Putamen (tissue), 1 donor: ENCODE measurements around the gene IFNL1.
"Not testable (repeated sequence)": the region's sequence is repeated elsewhere in the genome, so short reads cannot be mapped to it uniquely, and the experiment has no call there.

Experiments used
- DNase-seq: peaks from one replicate; pipeline ENCODE4 v3.0.0-alpha.2; 2016; ENCODE audit warnings: low spot score

IFNL1 gene

GRCh38 chr19:39296055-39296645, at the start of gene IFNL1:
IFNL1 (plus strand) TSS chr19:39296407; CDS start chr19:39296422, 15 bp downstream.
- no peak for DNase-seq

DNA sequence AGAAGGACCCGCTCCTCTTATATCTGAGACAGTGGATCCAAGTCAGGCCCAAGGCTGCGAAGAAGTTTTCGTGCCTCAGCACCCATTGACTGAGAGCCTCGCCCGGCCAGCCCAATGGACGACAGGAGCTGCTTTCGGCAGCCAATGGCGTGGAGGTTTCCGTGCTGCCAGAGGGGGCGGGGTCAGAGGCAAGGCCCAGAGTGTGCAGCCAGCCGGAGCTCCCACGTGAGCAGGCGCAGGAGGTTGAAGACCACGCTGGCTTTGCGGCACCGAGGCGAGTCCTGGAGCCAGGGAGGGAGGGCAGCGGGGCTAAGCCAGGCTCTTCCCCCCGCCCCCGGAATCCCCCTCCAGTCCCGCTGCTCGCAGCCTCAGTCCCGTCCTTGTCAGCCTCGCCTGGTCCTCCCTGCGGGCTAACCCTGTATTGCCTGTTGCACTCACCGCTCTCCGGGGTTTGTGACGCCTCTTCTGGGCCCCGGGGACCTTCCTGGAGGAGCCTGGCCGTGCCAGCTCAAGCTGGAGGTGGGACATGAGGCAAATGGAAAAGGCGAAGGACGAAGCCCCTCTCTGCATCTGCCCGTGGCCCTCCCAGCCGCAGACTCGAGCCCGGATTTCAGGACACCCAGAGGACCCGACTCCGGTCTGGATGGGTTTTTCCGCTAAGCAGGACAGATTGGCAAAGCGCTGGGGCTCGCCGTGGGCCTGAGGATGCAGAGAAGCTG, 49.1 kb upstream of the IFNL1 start:
- no peak for DNase-seq

DNA sequence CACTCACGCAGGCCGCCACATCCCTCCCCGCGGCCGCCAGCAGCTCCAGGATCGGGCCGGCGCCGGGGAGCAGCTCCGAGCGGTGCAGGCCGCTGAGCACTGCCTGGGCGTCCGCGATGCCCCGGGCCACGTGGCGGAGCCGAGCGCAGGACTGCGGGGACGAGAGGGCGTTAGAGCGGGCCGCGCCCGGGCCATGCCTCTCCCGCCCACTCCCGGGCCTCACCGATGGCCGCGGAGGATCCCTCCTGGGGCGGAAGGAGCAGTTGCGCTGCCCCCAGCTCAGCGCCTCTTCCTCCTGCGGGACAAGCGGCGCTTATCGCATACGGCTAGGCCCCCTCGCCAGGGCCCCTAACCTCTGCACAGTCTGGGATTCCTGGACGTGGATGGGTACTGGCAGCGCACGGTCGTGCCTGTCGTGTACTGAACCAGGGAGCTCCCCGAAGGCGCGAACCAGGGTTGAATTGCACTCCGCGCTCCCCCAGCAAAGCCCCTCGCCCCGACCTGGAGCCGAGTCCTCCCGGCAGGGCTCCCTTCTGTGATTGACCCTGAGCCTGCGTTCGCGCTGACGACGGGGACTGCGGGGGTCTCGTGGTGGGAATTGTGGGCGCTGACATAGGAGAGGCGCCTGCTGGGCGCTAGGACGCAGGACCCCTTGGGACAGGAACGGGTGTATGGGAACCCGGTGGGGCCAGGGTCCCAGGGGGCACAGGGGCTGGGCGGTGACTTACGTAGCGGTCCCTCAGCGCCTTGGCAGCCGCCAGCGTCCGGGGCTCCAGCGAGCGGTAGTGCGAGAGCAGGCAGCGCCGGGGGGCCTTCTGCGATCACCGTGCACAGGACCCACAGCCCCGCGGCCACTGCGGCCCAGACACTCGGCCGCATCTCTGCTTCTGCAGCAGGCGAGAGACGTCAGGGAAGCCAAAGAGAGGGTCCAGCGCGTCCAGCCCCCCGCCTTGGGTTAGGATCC, 48.2 kb upstream of the IFNL1 start:
- DNase-seq = no peak

DNA sequence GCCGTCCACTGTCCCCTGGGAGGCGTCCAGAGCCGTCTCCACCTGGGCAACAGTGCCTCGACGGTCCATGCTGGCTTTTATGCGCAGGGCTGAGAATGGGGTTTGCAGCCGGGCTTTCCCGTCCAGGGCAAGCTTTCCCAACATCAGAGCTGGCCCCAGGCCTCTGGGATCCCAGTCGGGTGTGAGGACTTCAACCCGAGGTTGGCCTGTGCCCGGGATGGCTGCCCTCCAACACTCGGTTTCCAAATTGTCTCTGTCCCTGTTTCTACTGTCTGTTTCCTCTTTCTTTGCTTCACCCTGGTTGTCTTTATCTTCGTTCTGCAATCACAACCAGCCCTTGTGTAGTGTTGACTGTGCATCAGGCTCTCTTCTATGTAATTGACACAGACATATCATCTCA, 47.4 kb upstream of the IFNL1 start, which contains the start of gene IFNL4:
Gene IFNL4, minus strand, starts transcription at position 51 of the 400 bp plus-strand sequence.
- no peak for DNase-seq

DNA sequence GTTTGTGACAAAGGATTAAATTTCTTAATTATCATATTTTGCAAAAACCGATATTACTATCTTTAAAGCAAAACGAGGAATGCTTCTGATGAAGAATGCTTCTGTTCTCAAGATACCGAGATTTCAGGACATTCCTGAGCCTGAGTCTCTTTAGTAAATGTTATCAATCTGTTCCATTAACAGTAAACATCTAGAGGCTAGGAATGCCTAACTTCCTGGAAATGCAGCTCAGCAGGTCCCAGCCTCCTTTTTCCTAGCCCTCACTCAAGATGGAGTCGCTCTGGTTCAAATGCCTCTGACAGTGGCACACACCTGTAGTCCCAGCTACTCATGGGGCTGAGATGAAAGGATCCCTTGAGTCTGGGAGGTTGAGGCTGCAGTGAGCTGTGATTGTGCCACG, 45.1 kb upstream of the IFNL1 start:
- no peak for DNase-seq

DNA sequence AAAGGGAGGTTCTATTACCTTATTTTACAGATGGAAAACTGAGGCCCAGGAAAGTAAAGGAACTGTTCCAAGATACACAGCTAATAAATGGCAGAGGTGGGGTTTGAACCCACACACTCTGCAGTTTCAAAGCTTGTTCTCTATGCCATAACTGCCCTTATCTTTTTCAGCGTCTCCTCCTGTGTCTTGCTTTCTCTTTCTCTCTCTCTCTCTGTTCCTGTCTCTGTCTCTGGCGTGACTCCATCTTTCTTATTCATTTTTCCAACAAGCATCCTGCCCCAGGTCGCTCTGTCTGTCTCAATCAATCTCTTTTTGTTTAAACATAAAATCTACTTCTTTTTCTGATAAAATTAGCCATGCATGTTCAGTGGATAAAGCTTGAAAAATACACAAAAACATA, 44.4 kb upstream of the IFNL1 start:
- no peak for DNase-seq

DNA sequence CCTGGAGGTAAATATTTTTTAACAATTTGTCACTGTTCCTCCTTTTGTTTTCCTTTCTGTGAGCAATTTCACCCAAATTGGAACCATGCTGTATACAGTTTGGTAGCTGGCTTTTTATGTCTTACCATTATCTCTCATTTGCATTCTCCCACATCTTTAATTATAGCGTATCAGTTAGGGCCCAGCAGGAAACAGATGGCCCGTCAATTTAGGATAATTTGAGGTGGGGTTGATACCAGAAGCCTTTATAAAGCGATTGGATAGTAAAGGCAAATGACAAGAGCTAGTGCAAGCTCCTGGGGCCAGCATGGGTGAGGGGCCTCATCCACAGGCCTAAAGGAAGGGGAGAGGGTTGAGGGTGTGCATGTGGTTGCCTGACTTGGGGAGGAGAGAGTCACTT, 43.7 kb upstream of the IFNL1 start:
- no peak for DNase-seq

DNA sequence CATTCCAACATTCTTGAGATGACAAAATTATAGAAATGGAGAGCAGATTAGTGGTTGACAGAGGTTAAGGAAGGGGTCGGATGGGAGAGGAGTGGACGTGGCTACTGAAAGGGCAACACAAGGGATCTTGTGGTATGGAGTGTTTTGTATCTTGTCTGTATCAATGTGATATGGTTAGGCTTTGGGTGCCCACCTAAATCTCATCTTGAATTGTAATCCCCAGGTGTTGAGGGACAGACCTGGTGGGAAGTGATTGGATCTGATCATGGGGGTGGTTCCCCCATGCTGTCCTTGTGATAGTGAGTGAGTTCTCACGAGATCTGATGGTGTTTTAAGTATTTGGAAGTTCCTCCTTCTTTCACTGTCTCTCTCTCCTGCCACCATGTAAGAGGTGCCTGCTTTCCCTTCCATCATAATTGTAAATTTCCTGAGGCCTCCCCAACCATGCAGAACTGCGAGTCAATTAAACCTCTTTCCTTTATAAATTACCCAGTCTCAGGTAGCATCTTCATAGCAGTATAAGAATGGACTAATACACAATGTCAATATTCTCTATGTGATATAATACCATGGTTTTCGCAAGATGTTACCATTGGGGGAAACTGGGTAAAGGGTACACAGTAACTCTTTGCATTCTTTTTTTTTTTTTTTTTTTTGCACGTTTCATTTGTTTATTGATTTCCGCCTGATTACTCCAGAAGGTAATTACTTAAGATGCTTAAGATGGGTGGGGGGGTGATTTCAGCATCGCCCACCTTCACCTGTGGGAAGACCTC, 42.6 kb upstream of the IFNL1 start:
- no peak for DNase-seq

GRCh38 chr19:39254531-39255345, 41.5 kb upstream of the IFNL1 start:
- no peak for DNase-seq

- DNase-seq = no peak
Measured at GRCh38 chr19:39257227-39257626, 39.0 kb upstream of the IFNL1 start.

GRCh38 chr19:39261704-39262103, 34.5 kb upstream of the IFNL1 start:
- no peak for DNase-seq

- DNase-seq = no peak
Measured at GRCh38 chr19:39262496-39262895, 33.7 kb upstream of the IFNL1 start.

- DNase-seq = no peak
Measured at GRCh38 chr19:39263912-39264305, 32.3 kb upstream of the IFNL1 start.

- no peak for DNase-seq
Measured at GRCh38 chr19:39264306-39265290, 31.6 kb upstream of the IFNL1 start.

DNA sequence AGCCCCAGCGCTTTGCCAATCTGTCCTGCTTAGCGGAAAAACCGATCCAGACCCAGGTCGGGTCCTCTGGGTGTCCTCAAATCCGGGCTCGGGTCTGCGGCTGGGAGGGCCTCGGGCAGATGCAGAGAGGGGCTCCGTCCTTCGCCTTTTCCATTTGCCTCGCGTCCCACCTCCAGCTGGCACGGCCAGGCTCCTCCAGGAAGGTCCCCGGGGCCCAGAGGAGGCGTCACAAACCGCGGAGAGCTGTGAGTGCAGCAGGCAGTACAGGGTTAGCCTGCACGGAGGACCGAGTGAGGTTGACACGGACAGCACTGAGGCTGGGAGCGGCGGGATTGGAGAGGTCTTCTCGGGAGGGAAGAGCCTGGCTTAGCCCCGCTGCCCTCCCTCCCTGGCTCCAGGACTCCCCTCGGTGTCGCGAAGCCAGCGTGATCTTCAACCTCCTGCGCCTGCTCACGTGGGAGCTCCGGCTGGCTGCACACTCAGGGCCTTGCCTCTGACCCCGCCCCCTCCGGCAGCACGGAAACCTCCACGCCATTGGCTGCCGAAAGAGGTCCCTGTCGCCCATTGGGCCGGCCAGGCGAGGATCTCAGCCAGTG, 30.8 kb upstream of the IFNL1 start:
- DNase-seq = no peak

GRCh38 chr19:39268085-39268484, 28.1 kb upstream of the IFNL1 start, which contains the start of gene IFNL2:
IFNL2 (plus strand) TSS chr19:39268396; CDS start chr19:39268569, 173 bp downstream.
- DNase-seq = not testable (repeated sequence)

- DNase-seq = not testable (repeated sequence)
Measured at GRCh38 chr19:39268531-39269223, 27.5 kb upstream of the IFNL1 start.

- DNase-seq = not testable (repeated sequence)
Measured at GRCh38 chr19:39269369-39269768, 26.8 kb upstream of the IFNL1 start.
